ENCODE results near the gene PRR22. TPM values are rescaled to one million over a fixed set of nuclear protein-coding genes. Genes with fewer than 3 reads are reported as not detected.
A peak's percentile ranks its signal among the peaks of the same experiment; 100 is the strongest.

PRR22 gene
- total and polyA plus RNA-seq, 9 of the 15 experiments (the other 6 are each of a cell fraction or from before 2014, with no cell fraction given) = 0.03 to 12.0 (median 2.0) TPM; not detected in 1

GRCh38 chr19:5803752-5804515, 19.4 kb upstream of the PRR22 start (continued):
- TF ChIP-seq ZBTB43 (CRISPR knock-in tag; IDR thresholded peaks at IDR 0.05) (no peak), HNRNPLL (IDR thresholded peaks at IDR 0.05; ENCODE audit: low read depth, low read length, poor library complexity, severe bottlenecking) (peak; percentile 79), ETV6 (IDR thresholded peaks at IDR 0.05; ENCODE audit: borderline replicate concordance in 1 of 2, low read depth in 2 of 2, low read length in 1 of 2) (no peak), ETV6 (CRISPR knock-in tag; IDR thresholded peaks at IDR 0.05; ENCODE audit: borderline replicate concordance) (peak; percentile 99; the same call in 1 of the 2 replicates), TAF15 (IDR thresholded peaks at IDR 0.05; ENCODE audit: low read depth, low read length) (no peak), ZNF511 (CRISPR knock-in tag; IDR thresholded peaks at IDR 0.05) (peak; percentile 99), TFAP4 (CRISPR knock-in tag; IDR thresholded peaks at IDR 0.05; ENCODE audit: borderline replicate concordance) (peak; percentile 88), EP300 (IDR thresholded peaks at IDR 0.05; ENCODE audit: low read length) (no peak), GATA2 (CRISPR knock-in tag; IDR thresholded peaks at IDR 0.05) (peak; percentile 60; the same call in 1 of the 2 replicates), FOXP1 (CRISPR knock-in tag; IDR thresholded peaks at IDR 0.05) (peak; percentile 99), L3MBTL2 (IDR thresholded peaks at IDR 0.05) (peak; percentile 99), E2F6 (IDR thresholded peaks at IDR 0.05; ENCODE audit: borderline replicate concordance in 1 of 2, extremely low read depth in 1 of 2, insufficient read depth in 1 of 2, insufficient read length in 1 of 2, low read depth in 1 of 2, low read length in 1 of 2, poor library complexity in 1 of 2, severe bottlenecking in 1 of 2) (peak; percentile 94 to 98), TBP (optimal IDR thresholded peaks at IDR 0.05; ENCODE audit: low read depth, low read length) (peak; percentile 21), NFIC (IDR thresholded peaks at IDR 0.05) (peak; percentile 75), E2F1 (CRISPR knock-in tag; IDR thresholded peaks at IDR 0.05) (peak; percentile 97), CTCF (IDR thresholded peaks at IDR 0.05 in 2 of 3, conservative IDR thresholded peaks at IDR 0.05 in 1 of 3; ENCODE audit: insufficient read depth in 2 of 3, low read depth in 1 of 3, low read length in 3 of 3) (peak; percentile 98 to 100 (median 99)), SREBF1 (IDR thresholded peaks at IDR 0.05; ENCODE audit: borderline replicate concordance, low read depth, low read length) (no peak), ZBTB1 (CRISPR knock-in tag; IDR thresholded peaks at IDR 0.05; ENCODE audit: borderline replicate concordance, low read depth) (peak; percentile 91)

Data from K562 (cell line).